Gastrocnemius medialis (tissue), 4 donors: ENCODE results near the gene TM2D3. TPM values are rescaled to one million over a fixed set of nuclear protein-coding genes. Genes with fewer than 3 reads are reported as not detected.

Experiments used
- ATAC-seq, 2 donors: fragments of 150-250 bp; one replicate each; pipeline ENCODE4 v1.9.1; 2016
- DNase-seq, 2 donors: peaks; one replicate each; pipeline ENCODE4 v3.0.0-alpha.2; 2019
- H3K27ac ChIP-seq, 4 donors: fragments of 200-600 bp; sonication (generic); 1 replicate in 1 of 4; 2 replicates in 3 of 4; pipeline ENCODE4 v1.5.1; 2016 to 2018; ENCODE audit warnings: mild to moderate bottlenecking in 2 of 4, moderate library complexity in 1 of 4
- H3K27me3 ChIP-seq, 3 donors: fragments of 200-600 bp; sonication (generic) in 2 of 3; 1 replicate in 1 of 3; 2 replicates in 2 of 3; pipeline versions ENCODE4 v1.5.1 to v1.6.0; 2016 to 2019; ENCODE audit warnings: mild to moderate bottlenecking in 1 of 3, moderate library complexity in 1 of 3
- H3K36me3 ChIP-seq, 2 donors: fragments of 200-600 bp; sonication (generic) in 1 of 2; one replicate each; pipeline ENCODE4 v1.5.1; 2017 to 2018
- H3K4me1 ChIP-seq, 2 donors: fragments of 200-600 bp; sonication (generic) in 1 of 2; one replicate each; pipeline ENCODE4 v1.5.1; 2016 to 2017; ENCODE audit warnings: mild to moderate bottlenecking in 2 of 2
- H3K4me3 ChIP-seq, 4 donors: fragments of 200-600 bp; sonication (generic) in 3 of 4; 1 replicate in 1 of 4; 2 replicates in 3 of 4; pipeline ENCODE4 v1.5.1; 2016 to 2019; ENCODE audit warnings: mild to moderate bottlenecking in 2 of 4
- H3K9me3 ChIP-seq, 3 donors: fragments of 200-600 bp; sonication (generic) in 2 of 3; 1 replicate in 1 of 3; 2 replicates in 2 of 3; pipeline ENCODE4 v1.5.1; 2016 to 2019
- POLR2A ChIP-seq, 2 donors: fragments of 450-650 bp; IDR thresholded peaks; one replicate each; pipeline ENCODE4 v1.6.1; 2017; ENCODE audit warnings: antibody characterized with exemption in 2 of 2, mild to moderate bottlenecking in 2 of 2, moderate library complexity in 2 of 2
- in situ Hi-C, 4 donors: fragments of 200-750 bp; cut with MboI; loops; one replicate each; pipeline versions ENCODE4 v1.15.0 to v1.8.0; 2017; ENCODE audit warnings: low sequenced_read_pairs in 4 of 4
- intact Hi-C: fragments of 100-400 bp; cut with DNase I; formaldehyde crosslinking; loops from one replicate; pipeline ENCODE4 v1.15.1; 2023; ENCODE audit warnings: low total_unique reads
- total RNA-seq, 4 donors: library from RNA; depleted of rRNA; stranded (reverse); fragments of >200 nt; gene quantifications; one replicate each; pipeline versions ENCODE4 v1.1.0 to v1.2.3, GENCODE V29; 2016
- TF ChIP-seq, protein P1 (sequence below), 5 experiments: fragments of 450-650 bp in 3 of 5; fragments of 200-600 bp in 2 of 5; sonication (generic) in 2 of 5; IDR thresholded peaks in 4 of 5; conservative IDR thresholded peaks in 1 of 5; 1 replicate in 4 of 5; 2 replicates in 1 of 5; pipeline ENCODE4 v1.5.1; 2016 to 2019; ENCODE audit warnings: antibody characterized with exemption in 5 of 5, mild to moderate bottlenecking in 3 of 5, moderate library complexity in 3 of 5

Gene TM2D3
- total RNA-seq, 4 donors from 2014 or later = 41.5 to 101 (median 51.9) TPM

DNA sequence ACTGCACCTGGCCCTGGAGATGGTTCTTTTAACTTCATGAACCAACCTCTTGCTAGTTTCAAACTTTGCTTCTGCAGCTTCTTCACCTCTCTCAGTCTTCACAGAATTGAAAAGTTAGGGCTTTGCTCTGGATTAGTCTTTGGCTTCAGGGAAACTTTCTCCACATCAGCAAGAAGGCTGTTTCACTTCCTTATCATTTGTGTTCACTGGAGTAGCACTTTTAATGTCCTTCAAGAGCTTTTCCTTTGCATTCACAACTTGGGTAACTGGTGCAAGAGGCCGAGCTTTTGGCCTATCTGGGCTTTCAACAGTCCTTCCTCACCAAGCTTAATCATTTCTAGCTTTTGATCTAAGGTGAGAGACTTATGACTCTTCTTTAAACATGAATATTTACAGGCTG lies 15.7 kb upstream of the TM2D3 start:
- DNase-seq (no peak), ATAC-seq (no peak)
- TF ChIP-seq, protein P1, sequence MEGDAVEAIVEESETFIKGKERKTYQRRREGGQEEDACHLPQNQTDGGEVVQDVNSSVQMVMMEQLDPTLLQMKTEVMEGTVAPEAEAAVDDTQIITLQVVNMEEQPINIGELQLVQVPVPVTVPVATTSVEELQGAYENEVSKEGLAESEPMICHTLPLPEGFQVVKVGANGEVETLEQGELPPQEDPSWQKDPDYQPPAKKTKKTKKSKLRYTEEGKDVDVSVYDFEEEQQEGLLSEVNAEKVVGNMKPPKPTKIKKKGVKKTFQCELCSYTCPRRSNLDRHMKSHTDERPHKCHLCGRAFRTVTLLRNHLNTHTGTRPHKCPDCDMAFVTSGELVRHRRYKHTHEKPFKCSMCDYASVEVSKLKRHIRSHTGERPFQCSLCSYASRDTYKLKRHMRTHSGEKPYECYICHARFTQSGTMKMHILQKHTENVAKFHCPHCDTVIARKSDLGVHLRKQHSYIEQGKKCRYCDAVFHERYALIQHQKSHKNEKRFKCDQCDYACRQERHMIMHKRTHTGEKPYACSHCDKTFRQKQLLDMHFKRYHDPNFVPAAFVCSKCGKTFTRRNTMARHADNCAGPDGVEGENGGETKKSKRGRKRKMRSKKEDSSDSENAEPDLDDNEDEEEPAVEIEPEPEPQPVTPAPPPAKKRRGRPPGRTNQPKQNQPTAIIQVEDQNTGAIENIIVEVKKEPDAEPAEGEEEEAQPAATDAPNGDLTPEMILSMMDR (IDR thresholded peaks at IDR 0.05 in 4 of 5, conservative IDR thresholded peaks at IDR 0.05 in 1 of 5) = no peak
- no peak for TF ChIP-seq POLR2A (IDR thresholded peaks at IDR 0.05)
- in situ Hi-C loops = no loop called here
- H3K27me3 ChIP-seq = no peaks in the 10 kb centered on the region
- no peak overlapping the region for H3K4me3 ChIP-seq
- no peak overlapping the region for H3K27ac ChIP-seq
- intact Hi-C loops = no loop called here
- H3K4me1 ChIP-seq = no peaks in the 10 kb centered on the region
- no peaks in the 10 kb centered on the region for H3K9me3 ChIP-seq
- H3K36me3 ChIP-seq = peaks cover 0 to 36% of the 10 kb centered on the region in 2 donors

DNA sequence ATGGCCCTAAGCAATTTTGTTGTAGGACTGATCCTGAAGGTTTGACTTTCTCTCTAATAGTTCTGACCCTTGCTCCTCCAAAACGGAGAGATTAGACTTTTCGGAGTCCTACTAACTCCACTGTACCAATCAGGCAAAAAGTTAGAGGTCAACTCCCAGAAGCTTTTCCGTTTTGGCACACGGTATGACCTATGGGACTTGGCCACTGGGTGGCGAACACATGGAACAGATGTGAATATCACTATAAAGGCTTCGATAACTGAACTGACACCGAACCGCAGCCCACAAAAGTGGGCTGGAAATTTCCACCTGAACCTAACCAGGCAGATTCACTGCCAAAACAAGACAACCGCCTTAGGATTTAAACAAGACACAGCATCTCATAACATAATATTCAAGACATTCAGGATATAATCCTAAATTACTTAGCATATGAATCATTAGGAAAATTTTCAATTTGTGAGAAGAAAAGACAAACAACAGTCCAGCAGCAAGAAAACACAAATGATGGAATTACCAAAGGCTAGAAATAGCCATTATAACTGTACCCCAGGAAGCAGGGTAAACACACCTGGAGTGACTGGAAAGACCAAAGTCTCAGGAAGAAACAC lies 12.2 kb upstream of the TM2D3 start:
- Histone ChIP-seq H3K9me3 (no peaks in the 10 kb centered on the region), H3K4me3 (no peak overlapping the region), H3K36me3 (peaks cover 0 to 23% of the 10 kb centered on the region in 2 donors), H3K4me1 (no peaks in the 10 kb centered on the region), H3K27ac (no peak overlapping the region), H3K27me3 (no peaks in the 10 kb centered on the region)
- intact Hi-C loops = no loop called here
- no peak for ATAC-seq
- no peak for DNase-seq
- TF ChIP-seq, protein P1 (IDR thresholded peaks at IDR 0.05 in 4 of 5, conservative IDR thresholded peaks at IDR 0.05 in 1 of 5) = peak in 1 of 5 experiments; percentile 12
- no peak for TF ChIP-seq POLR2A (IDR thresholded peaks at IDR 0.05)
- in situ Hi-C loops = no loop called here

GRCh38 chr15:101662203-101662602 lies 10.0 kb upstream of the TM2D3 start:
- TF ChIP-seq POLR2A (IDR thresholded peaks at IDR 0.05) = no peak
- TF ChIP-seq, protein P1 (IDR thresholded peaks at IDR 0.05 in 4 of 5, conservative IDR thresholded peaks at IDR 0.05 in 1 of 5) = no peak
- intact Hi-C loops = no loop called here
- in situ Hi-C loops = no loop called here
- Histone ChIP-seq H3K9me3 (no peaks in the 10 kb centered on the region), H3K4me3 (no peak overlapping the region), H3K27me3 (no peaks in the 10 kb centered on the region), H3K4me1 (no peaks in the 10 kb centered on the region), H3K27ac (no peak overlapping the region), H3K36me3 (peaks cover 0 to 19% of the 10 kb centered on the region in 2 donors)
- DNase-seq (no peak), ATAC-seq (no peak)

GRCh38 chr15:101660005-101660404 lies 7.8 kb upstream of the TM2D3 start:
- Histone ChIP-seq H3K27ac (no peak overlapping the region), H3K36me3 (peaks cover 0 to 19% of the 10 kb centered on the region in 2 donors), H3K4me1 (no peaks in the 10 kb centered on the region), H3K27me3 (no peaks in the 10 kb centered on the region), H3K9me3 (no peaks in the 10 kb centered on the region), H3K4me3 (no peak overlapping the region)
- intact Hi-C loops (no loop called here), in situ Hi-C loops (no loop called here)
- no peak for TF ChIP-seq POLR2A (IDR thresholded peaks at IDR 0.05)
- TF ChIP-seq, protein P1 (IDR thresholded peaks at IDR 0.05 in 4 of 5, conservative IDR thresholded peaks at IDR 0.05 in 1 of 5) = no peak
- DNase-seq (no peak), ATAC-seq (peak in 1 of 2 donors; percentile 12)
